ENCODE data around the gene MRPL23.

DNA sequence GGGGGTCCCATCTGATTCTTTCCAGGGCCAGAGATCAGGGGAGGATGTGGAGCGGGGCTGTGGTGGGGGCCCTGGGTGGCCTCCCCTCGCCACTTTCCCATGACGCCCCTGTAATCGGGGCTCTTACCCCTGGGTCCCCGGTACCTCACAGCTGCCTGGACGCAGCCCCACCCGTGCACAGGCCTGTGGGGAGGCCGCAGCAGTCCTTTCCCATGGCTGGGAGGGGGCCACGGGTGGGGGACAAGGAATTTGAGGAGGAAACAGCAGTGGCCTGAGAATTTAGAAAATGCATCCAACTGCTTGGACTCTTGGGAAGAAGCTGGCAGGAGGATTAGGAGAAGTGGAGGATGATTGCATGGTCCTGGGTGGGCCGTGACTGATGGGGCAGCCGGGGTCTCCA is 32.5 kb downstream of the MRPL23 start:
- no peak for TF ChIP-seq SUZ12 (IDR thresholded peaks at IDR 0.05; ENCODE audit: extremely low read depth, insufficient read depth, insufficient read length)
- no peak for TF ChIP-seq ZNF274 (IDR thresholded peaks at IDR 0.05; ENCODE audit: low read depth, low read length)
